GM12878 (cell line): ENCODE measurements around the gene MUSK. TPM values are rescaled to one million over a fixed set of nuclear protein-coding genes. Genes with fewer than 3 reads are reported as not detected.

ENCODE experiments used
- ATAC-seq: fragments of 200-7000 bp; cut with Tn5 transposase; 3 replicates; pipeline ENCODE4 v1.9.1; 2020; ENCODE audit warnings: mild to moderate bottlenecking, moderate library complexity
- BruUV-seq: library from RNA; stranded (reverse); fragments of 400-500 nt; replicated peaks from 2 replicates; lab custom pipeline; 2021; lab: Mats Ljungman, UMichigan
- CTCF ChIA-PET: fragments of 300-600 bp; sonication (Branson Sonifier 250); formaldehyde crosslinking; extraction: SDS; loops from one replicate; lab custom pipeline; 2021; ENCODE audit warnings: inconsistent platforms; lab: Yijun Ruan, JAX
- POLR2A ChIA-PET: fragments of 350-600 bp; formaldehyde crosslinking; extraction: SDS; loops from one replicate; lab custom pipeline; 2021; ENCODE audit warnings: inconsistent platforms; lab: Charles Lee
- RAD21 ChIA-PET: fragments of 300-600 bp; sonication (Branson Sonifier 250); formaldehyde crosslinking; loops from one replicate; lab custom pipeline; 2023; ENCODE audit warnings: antibody characterized with exemption; ENCODE audit not compliant: unreplicated experiment; lab: Charles Lee
- SMC1A ChIA-PET: fragments of 300-600 bp; sonication (Branson Sonifier 250); formaldehyde crosslinking; loops from one replicate; lab custom pipeline; 2023; ENCODE audit not compliant: unreplicated experiment, uncharacterized antibody; lab: Charles Lee
- DNase-seq: peaks from one replicate; pipeline ENCODE4 v3.0.0-alpha.2; 2011; ENCODE audit warnings: low read depth, low spot score
- FAIRE-seq: peaks from 3 replicates; lab custom pipeline; 2011; peaks lifted over from hg19 to GRCh38; lab: Jason Lieb, UNC
- H2AFZ ChIP-seq: 2 replicates; pipeline ENCODE4 v1.6.0; 2011; ENCODE audit warnings: low read depth, low read length, control low read depth; ENCODE audit not compliant: control insufficient read depth
- H3K27ac ChIP-seq: 2 replicates; pipeline ENCODE4 v1.5.1; 2011; ENCODE audit warnings: control low read depth; ENCODE audit not compliant: control insufficient read depth, insufficient read depth
- H3K27me3 ChIP-seq, 2 experiments: replicated peaks in 1 of 2; 2 replicates each; pipeline versions ENCODE4 v1.6.0 to v1.6.1; 2011; ENCODE audit warnings: low read length in 1 of 2; ENCODE audit not compliant: control insufficient read depth in 2 of 2, insufficient read depth in 2 of 2
- H3K36me3 ChIP-seq, 2 experiments: 2 replicates each; pipeline ENCODE4 v1.5.1; 2011; ENCODE audit warnings: low read length in 1 of 2; ENCODE audit not compliant: control insufficient read depth in 2 of 2, insufficient read depth in 2 of 2
- H3K4me1 ChIP-seq: 2 replicates; pipeline ENCODE4 v1.6.1; 2011; ENCODE audit warnings: mild to moderate bottlenecking, low read length, moderate library complexity, mixed read lengths; ENCODE audit not compliant: control insufficient read depth, insufficient read depth
- H3K4me2 ChIP-seq: 2 replicates; pipeline ENCODE4 v1.6.0; 2011; ENCODE audit warnings: control low read depth; ENCODE audit not compliant: control insufficient read depth, insufficient read depth
- H3K4me3 ChIP-seq: fragments of 200-600 bp; sonication (generic); 2 replicates; pipeline ENCODE4 v1.5.1; 2016
- H3K79me2 ChIP-seq: 2 replicates; pipeline ENCODE4 v1.6.0; 2011; ENCODE audit warnings: low read length; ENCODE audit not compliant: control insufficient read depth, insufficient read depth
- H3K9ac ChIP-seq: 2 replicates; pipeline ENCODE4 v1.8.0; 2011; ENCODE audit warnings: low read length, control low read depth, mixed read lengths; ENCODE audit not compliant: control insufficient read depth, insufficient read depth
- H3K9me3 ChIP-seq: replicated peaks from 3 replicates; pipeline ENCODE4 v1.5.1; 2011; ENCODE audit warnings: mild to moderate bottlenecking, low read length; ENCODE audit not compliant: control insufficient read depth, insufficient read depth
- H4K20me1 ChIP-seq: 2 replicates; pipeline ENCODE4 v1.6.0; 2011; ENCODE audit not compliant: control insufficient read depth, insufficient read depth
- ASH2L ChIP-seq: fragments of 300-600, 200-600 bp; sonication (generic); IDR thresholded peaks from 2 replicates; pipeline ENCODE4 v1.6.1; 2017; ENCODE audit warnings: low read depth, mild to moderate bottlenecking, borderline replicate concordance
- BMI1 ChIP-seq: fragments of 450-650 bp; IDR thresholded peaks from 2 replicates; pipeline ENCODE4 v1.6.1; 2016; ENCODE audit warnings: mild to moderate bottlenecking, moderate library complexity, borderline replicate concordance
- BRCA1 ChIP-seq: IDR thresholded peaks from 2 replicates; pipeline ENCODE4 v1.6.1; 2011; ENCODE audit warnings: low read depth, low read length, improper control_type of control experiment
- CHD4 ChIP-seq: fragments of 200-600 bp; sonication (generic); IDR thresholded peaks from 2 replicates; pipeline ENCODE4 v1.6.1; 2016; ENCODE audit warnings: mild to moderate bottlenecking
- ETV6 ChIP-seq, 2 experiments: fragments of 450-650 bp in 1 of 2; IDR thresholded peaks in 1 of 2; conservative IDR thresholded peaks in 1 of 2; 2 replicates each; pipeline ENCODE4 v1.6.1; 2014; ENCODE audit warnings: antibody characterized with exemption in 1 of 2, borderline replicate concordance in 1 of 2, low read depth in 1 of 2, mild to moderate bottlenecking in 1 of 2, moderate library complexity in 1 of 2
- FOXK2 ChIP-seq: fragments of 450-650 bp; IDR thresholded peaks from 2 replicates; pipeline ENCODE4 v1.6.1; 2017; ENCODE audit warnings: mild to moderate bottlenecking, moderate library complexity
- GATAD2B ChIP-seq: fragments of 450-650 bp; conservative IDR thresholded peaks from 2 replicates; pipeline ENCODE4 v1.6.1; 2017; ENCODE audit warnings: low read depth, mild to moderate bottlenecking, moderate library complexity
- MTA2 ChIP-seq: fragments of 450-650 bp; IDR thresholded peaks from 2 replicates; pipeline ENCODE4 v1.6.1; 2016; ENCODE audit warnings: low read depth, mild to moderate bottlenecking, moderate library complexity
- MYC ChIP-seq: IDR thresholded peaks from 2 replicates; pipeline ENCODE4 v1.6.1; 2011; ENCODE audit warnings: mild to moderate bottlenecking, low read length, moderate library complexity, inconsistent platforms; ENCODE audit not compliant: insufficient read depth, insufficient replicate concordance, insufficient read length, severe bottlenecking
- NFIC ChIP-seq: IDR thresholded peaks from 2 replicates; pipeline ENCODE4 v1.6.1; 2012; ENCODE audit warnings: low read depth, mild to moderate bottlenecking, inconsistent platforms, low read length, moderate library complexity
- RBBP5 ChIP-seq: fragments of 200-600 bp; sonication (generic); conservative IDR thresholded peaks from 2 replicates; pipeline ENCODE4 v1.6.1; 2016
- RUNX3 ChIP-seq: IDR thresholded peaks from 2 replicates; pipeline ENCODE4 v1.6.1; 2012; ENCODE audit warnings: low read length, inconsistent platforms
- SIX5 ChIP-seq: IDR thresholded peaks from 2 replicates; pipeline ENCODE4 v1.6.1; 2011; ENCODE audit warnings: mild to moderate bottlenecking, low read depth, low read length, moderate library complexity; ENCODE audit not compliant: severe bottlenecking
- SMAD5 ChIP-seq: IDR thresholded peaks from 2 replicates; pipeline ENCODE4 v1.6.1; 2016; ENCODE audit warnings: antibody characterized with exemption, low read depth
- SMC3 ChIP-seq: IDR thresholded peaks from 2 replicates; pipeline ENCODE4 v1.6.1; 2011; ENCODE audit warnings: low read length, improper control_type of control experiment, borderline replicate concordance
- SREBF1 ChIP-seq: IDR thresholded peaks from 2 replicates; pipeline ENCODE4 v1.6.1; 2012; ENCODE audit warnings: mild to moderate bottlenecking, low read length
- YBX1 ChIP-seq: fragments of 450-650 bp; IDR thresholded peaks from 2 replicates; pipeline ENCODE4 v1.6.1; 2016; ENCODE audit warnings: antibody characterized with exemption
- ZNF207 ChIP-seq: fragments of 450-650 bp; IDR thresholded peaks from 2 replicates; pipeline ENCODE4 v1.6.1; 2014; ENCODE audit warnings: antibody characterized with exemption, mild to moderate bottlenecking, borderline replicate concordance
- ZNF24 ChIP-seq: fragments of 450-650 bp; IDR thresholded peaks from 2 replicates; pipeline ENCODE4 v1.6.1; 2017; ENCODE audit warnings: antibody characterized with exemption, mild to moderate bottlenecking
- WGBS: methylation state at CpG from one replicate; pipeline ENCODE4 v1.1.6; 2016; ENCODE audit warnings: low lambda C conversion rate; ENCODE audit not compliant: insufficient replicate concordance, insufficient coverage; ENCODE audit errors: missing lambda C conversion rate; 5-methylcytosine and 5-hydroxymethylcytosine counted together
- in situ Hi-C: fragments of 300-500 bp; cut with MboI; formaldehyde crosslinking; loops from 9 replicates; pipeline ENCODE4 v1.14.3; 2018; ENCODE audit warnings: mixed read lengths
- intact Hi-C: fragments of 100-400 bp; cut with micrococcal nuclease; formaldehyde crosslinking; loops from one replicate; pipeline ENCODE4 v1.14.2; 2022; ENCODE audit not compliant: unreplicated experiment
- polyA plus RNA-seq, 11 experiments: library from polyadenylated mRNA; depleted of rRNA in 4 of 11; unstranded in 6 of 11; stranded (reverse) in 5 of 11; fragments of >200 nt; fragmentation: Nextera tagmentation in 4 of 11; fragmentation: Illumina TruSeq in 1 of 11; extraction: Ambion mirVana in 4 of 11; extraction: Trizol in 1 of 11; gene quantifications; 1 replicate in 1 of 11; 2 replicates in 10 of 11; pipeline versions ENCODE4 v1.2.1 to v1.2.3, GENCODE V29; 2011 to 2016; ENCODE audit warnings: inconsistent platforms in 2 of 11, missing spikeins in 2 of 11, low read depth in 1 of 11
- total RNA-seq, 4 experiments: library from RNA; depleted of rRNA in 3 of 4; stranded (reverse); fragments of >200 nt in 3 of 4; fragmentation: Illumina TruSeq in 1 of 4; extraction: Trizol in 1 of 4; gene quantifications; 2 replicates each; pipeline versions ENCODE4 v1.2.1 to v1.2.3, GENCODE V29; 2013 to 2021
- TF ChIP-seq, protein P1 (sequence below): IDR thresholded peaks from 2 replicates; pipeline ENCODE4 v1.6.1; 2011; ENCODE audit warnings: borderline replicate concordance, low read depth, mild to moderate bottlenecking, moderate library complexity, low read length; ENCODE audit not compliant: insufficient read depth, poor library complexity, severe bottlenecking

The MUSK gene
- total and polyA plus RNA-seq, 10 of the 15 experiments (the other 5 are each of a cell fraction or from before 2014, with no cell fraction given), result 0.04 to 0.19 (median 0.10) TPM; not detected in 5

GRCh38 chr9:110764006-110764405 lies 95.4 kb downstream of the MUSK start:
- FAIRE-seq (no peak), ATAC-seq (no peak), DNase-seq (no peak)
- no TSS peak for BruUV-seq
- Histone ChIP-seq H2AFZ (no peak overlapping the region), H3K9ac (no peak overlapping the region), H4K20me1 (no peaks in the 10 kb centered on the region), H3K9me3 (no peaks in the 10 kb centered on the region; the same call in 2 of the 3 replicates), H3K4me3 (no peak overlapping the region), H3K36me3 (no peaks in the 10 kb centered on the region), H3K27me3 (no peaks in the 10 kb centered on the region), H3K79me2 (no peaks in the 10 kb centered on the region), H3K4me1 (no peaks in the 10 kb centered on the region), H3K27ac (no peak overlapping the region), H3K4me2 (no peak overlapping the region)
- ChIA-PET POLR2A (no interaction called here), CTCF (interaction anchor here (0.6 to 1.8 kb wide), 3 partner anchors 13 to 62 kb away, joined by 3 to 5 read pairs (median 3); no protein-coding TSS in a partner anchor), SMC1A (interaction anchor here (0.9 to 1.3 kb wide), 5 partner anchors 10 to 78 kb away, joined by 3 to 4 read pairs (median 3); no protein-coding TSS in a partner anchor), RAD21 (no interaction called here)
- in situ Hi-C loops (no loop called here), intact Hi-C loops (loop anchor here (5.0 kb wide), 1 partner anchor 52 kb away; no protein-coding TSS in a partner anchor)
- 0% methylated on average over 3 of the region's 3 CpGs for WGBS
- no peak for TF ChIP-seq MYC
- TF ChIP-seq SIX5, result no peak
- no peak for TF ChIP-seq ETV6 (conservative IDR thresholded peaks at IDR 0.05 in 1 of 2, IDR thresholded peaks at IDR 0.05 in 1 of 2; ENCODE audit: borderline replicate concordance in 1 of 2, low read depth in 1 of 2)
- no peak for TF ChIP-seq CHD4
- no peak for TF ChIP-seq SMC3
- no peak for TF ChIP-seq RUNX3
- no peak for TF ChIP-seq ZNF207
- no peak for TF ChIP-seq ASH2L
- no peak for TF ChIP-seq YBX1
- no peak for TF ChIP-seq BRCA1
- no peak for TF ChIP-seq NFIC
- no peak for TF ChIP-seq ZNF24
- no peak for TF ChIP-seq MTA2
- TF ChIP-seq FOXK2, result no peak
- TF ChIP-seq BMI1, result no peak
- no peak for TF ChIP-seq GATAD2B
- TF ChIP-seq SREBF1, result no peak
- TF ChIP-seq RBBP5, result no peak
- no peak for TF ChIP-seq SMAD5
- TF ChIP-seq, protein P1, sequence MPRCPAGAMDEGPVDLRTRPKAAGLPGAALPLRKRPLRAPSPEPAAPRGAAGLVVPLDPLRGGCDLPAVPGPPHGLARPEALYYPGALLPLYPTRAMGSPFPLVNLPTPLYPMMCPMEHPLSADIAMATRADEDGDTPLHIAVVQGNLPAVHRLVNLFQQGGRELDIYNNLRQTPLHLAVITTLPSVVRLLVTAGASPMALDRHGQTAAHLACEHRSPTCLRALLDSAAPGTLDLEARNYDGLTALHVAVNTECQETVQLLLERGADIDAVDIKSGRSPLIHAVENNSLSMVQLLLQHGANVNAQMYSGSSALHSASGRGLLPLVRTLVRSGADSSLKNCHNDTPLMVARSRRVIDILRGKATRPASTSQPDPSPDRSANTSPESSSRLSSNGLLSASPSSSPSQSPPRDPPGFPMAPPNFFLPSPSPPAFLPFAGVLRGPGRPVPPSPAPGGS, result no peak
